Activated CD4-positive, alpha-beta T cell treated with anti-CD3 and anti-CD28 coated beads, Interleukin-2, amount 50 U/mL, for 1 hour (primary cell): Measurements from ENCODE around the gene SPSB3.

Experiments used
- DNase-seq: peaks from one replicate; pipeline ENCODE4 v3.0.0-alpha.2; 2020

Gene SPSB3

GRCh38 chr16:1773703-1774447 is 8.5 kb downstream of the SPSB3 start:
- DNase-seq, result no peak

GRCh38 chr16:1772908-1773702 is 9.3 kb downstream of the SPSB3 start, which contains the start of gene MRPS34:
MRPS34 (minus strand) TSS chr16:1773134; CDS start chr16:1773119, 15 bp downstream.
- DNase-seq, result peak; percentile 75

DNA sequence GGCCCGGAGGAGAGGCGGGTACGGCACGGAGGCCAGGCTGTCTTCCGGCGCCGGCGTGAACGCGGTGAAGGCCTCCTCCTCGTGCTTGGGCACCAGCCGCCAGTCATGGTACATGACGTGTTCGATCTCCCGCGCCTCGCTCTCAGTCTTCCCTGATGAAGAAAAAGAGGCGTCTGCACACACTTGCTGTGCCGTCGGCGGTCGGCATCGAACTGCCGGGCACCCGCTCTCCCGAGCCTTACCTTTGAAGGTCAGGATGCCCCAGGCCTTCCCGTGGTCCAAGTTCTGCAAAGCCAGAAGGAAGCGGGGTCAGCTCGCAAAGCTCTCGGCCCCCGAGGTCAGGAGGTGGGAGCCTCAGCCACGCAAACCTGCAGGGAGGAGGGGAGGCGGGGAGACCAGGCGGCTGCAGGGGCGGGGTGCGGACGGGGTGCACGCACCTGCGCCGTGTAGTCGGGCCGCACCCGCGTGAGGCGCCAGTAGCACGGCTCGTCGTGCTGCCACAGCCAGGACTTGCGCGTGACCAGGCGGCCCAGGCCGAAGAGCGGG is 9.9 kb downstream of the SPSB3 start, which contains the start of gene EME2:
EME2 (plus strand) TSS at position 449 of the 546 bp plus-strand sequence. CDS start 418 bp downstream, outside the sequence.
- peak; percentile 40 for DNase-seq

- no peak for DNase-seq
Measured at GRCh38 chr16:1771864-1772361, 10.5 kb downstream of the SPSB3 start.

GRCh38 chr16:1771188-1771863 is 11.0 kb downstream of the SPSB3 start, which contains the start of gene NME3:
NME3 (minus strand) TSS chr16:1771543; CDS start chr16:1771534, 9 bp downstream.
- DNase-seq, result peak; percentile 74

DNA sequence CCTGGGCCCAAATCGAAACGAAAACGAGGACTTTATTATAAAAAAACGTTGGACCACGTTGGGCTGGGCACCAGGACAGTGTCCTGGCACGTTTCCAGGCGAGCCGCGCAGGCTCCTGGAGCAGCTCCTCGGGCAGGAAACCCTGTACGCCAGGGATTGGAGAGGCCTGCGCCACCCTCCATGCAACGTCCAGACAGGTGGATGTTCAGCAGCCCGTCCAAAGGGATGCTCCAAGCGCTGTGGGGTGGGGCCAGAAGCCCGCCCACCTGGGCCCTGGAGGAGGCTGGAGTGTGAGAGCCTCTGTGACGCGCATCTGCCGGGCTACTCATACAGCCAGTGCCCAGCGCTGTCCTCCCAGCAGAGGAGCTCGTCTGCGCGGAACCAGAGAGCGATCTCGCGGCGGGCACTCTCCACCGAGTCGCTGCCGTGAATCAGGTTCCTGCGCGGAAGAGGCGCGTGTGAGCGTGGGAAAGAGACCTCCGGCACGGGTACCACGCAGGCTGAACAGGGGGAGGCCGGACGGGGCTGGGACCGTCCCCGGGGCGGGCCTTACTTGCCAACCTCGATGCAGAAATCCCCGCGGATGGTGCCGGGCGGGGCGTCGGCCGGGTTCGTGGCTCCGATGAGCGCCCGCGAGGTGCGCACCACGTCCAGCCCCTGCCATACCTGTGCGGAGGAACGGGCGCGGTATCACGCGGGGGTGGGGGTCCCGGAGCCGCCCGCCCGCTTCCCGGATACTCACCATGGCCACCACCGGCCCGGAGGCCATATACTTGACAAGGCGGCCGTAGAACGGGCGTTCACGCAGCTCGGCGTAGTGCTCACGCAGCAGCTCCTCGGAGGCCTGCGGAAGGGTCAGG is 11.8 kb downstream of the SPSB3 start:
- peak; percentile 46 for DNase-seq

DNA sequence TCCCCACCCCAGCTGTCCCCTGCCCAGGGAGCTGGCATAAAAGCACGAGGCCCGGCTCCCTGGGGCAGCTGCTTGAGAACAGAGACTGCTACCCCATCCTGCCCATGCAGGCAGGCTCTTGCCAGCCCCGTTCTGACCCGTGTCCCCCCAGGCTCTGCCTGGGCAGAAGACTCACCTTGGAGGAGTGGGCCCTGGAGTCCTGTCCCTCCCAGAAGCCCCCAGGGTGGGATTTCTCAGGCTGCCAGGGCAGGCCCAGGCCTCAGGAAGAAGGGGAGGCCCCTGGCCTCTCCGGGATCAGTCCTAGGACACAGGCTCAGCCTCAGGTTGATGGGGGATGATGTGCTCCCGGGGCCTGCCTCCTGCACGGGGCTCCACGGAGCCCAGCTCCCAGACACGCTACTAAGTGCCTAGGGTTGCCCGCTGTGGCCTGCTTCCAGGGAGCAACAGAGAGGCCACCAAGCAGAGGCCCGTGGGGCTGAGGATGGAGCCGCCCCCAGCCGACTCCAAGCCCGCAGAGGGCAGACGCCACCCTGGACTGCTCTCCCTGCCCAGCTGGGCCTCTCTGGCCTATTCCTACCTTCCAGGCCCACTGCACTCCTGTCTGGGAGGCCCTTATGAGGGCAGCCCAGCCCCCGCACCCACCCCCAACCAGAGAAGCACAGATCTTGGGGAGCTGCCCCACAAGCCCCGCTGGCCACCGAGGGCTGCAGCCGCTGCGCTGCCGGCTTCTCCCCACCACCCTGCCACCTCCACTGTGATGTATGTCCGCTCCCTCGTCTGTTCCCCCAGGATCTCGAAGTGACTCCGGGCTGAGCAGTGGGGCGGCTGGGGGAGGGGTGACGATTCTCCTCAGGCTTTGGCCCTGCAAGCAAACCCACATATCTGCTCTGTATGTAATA is 12.7 kb downstream of the SPSB3 start:
- DNase-seq, result no peak

DNA sequence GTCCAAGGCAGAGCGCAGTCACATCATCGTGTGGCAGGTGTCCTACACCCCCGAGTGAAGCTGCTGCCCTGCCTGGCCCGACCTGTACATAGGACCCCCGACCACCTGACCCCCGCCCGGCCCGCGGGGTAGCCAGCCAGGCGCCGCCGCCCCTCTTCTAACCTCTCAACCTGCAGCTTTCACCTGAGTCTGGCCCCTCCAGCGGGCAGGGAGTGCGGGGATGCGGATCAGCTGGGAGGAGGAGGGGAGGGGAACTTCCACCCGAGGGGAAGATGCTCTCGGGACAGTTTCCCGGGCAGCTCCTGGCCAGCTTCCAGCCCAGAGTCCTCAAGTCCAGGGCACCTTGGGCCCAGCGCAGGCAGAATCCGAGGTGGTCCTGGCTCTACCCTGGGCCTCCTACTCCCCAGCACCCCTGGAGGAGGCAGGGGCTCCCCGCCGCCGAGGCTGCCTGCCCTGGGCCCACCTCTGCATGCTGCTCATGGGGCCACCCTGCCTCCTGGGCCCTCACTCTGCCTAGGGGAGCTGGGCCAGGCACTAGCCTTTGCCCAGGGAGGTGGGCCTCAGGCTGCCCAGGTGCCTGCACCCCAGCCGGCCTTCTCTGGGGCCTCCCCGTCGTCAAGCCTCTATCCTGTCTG is 13.5 kb downstream of the SPSB3 start:
- DNase-seq, result no peak

GRCh38 chr16:1768061-1768766 is 14.2 kb downstream of the SPSB3 start:
- DNase-seq, result no peak

- no peak for DNase-seq
Measured at GRCh38 chr16:1767116-1767994, 15.0 kb downstream of the SPSB3 start.

DNA sequence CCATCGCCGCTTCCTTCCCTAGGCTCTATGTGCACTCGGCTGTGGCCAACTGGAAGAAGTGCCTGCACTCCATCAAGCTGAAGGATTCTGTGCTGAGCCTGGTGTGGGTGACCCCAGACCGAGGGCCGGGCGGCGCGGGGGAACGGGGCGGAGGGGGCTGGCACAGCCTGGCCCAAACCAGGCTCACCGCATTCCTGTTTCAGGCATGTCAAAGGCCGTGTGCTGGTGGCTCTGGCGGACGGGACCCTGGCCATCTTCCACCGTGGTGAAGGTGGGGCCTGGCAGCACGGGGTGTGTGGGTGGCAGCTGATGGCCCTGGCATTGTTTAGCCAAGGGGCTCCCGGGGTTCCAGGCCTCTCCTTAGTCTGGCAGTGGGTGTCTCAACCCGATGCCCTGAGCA is 15.7 kb downstream of the SPSB3 start:
- DNase-seq, result no peak

GRCh38 chr16:1766231-1766630 is 16.1 kb downstream of the SPSB3 start:
- DNase-seq, result no peak

DNA sequence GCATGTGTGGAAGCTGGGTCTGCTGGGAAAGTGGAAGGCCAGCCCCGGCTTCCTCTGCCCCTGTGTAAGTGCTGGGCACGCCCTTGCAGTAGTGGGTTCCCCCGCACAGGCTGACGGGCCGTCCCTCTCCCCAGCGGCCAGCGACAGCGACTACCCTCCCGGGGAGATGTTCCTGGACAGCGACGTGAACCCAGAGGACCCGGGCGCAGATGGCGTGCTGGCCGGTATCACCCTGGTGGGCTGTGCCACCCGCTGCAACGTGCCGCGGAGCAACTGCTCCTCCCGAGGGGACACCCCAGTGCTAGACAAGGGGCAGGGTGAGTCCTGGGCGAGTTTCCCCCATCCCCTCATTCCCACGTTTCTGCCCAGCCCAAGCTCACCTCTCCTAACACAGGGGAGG is 16.5 kb downstream of the SPSB3 start:
- no peak for DNase-seq

DNA sequence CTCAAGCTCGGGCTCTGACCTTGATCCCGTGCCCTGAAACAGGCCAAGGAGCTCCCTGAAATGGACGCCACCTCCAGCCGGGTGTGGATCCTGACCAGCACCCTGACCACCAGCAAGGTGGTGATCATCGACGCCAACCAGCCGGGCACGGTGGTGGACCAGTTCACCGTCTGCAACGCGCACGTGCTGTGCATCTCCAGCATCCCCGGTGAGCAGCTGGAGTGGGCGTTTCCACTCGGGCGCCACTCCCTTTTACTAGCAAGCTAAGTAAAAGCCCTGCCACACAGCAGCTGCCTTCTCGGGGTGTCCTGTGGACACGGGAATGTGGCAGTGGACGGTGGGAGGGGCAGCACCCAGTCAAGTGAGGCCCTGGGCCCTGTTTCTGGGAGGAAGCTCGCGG is 17.4 kb downstream of the SPSB3 start:
- DNase-seq, result no peak

GRCh38 chr16:1763521-1764511 is 18.6 kb downstream of the SPSB3 start:
- no peak for DNase-seq

DNA sequence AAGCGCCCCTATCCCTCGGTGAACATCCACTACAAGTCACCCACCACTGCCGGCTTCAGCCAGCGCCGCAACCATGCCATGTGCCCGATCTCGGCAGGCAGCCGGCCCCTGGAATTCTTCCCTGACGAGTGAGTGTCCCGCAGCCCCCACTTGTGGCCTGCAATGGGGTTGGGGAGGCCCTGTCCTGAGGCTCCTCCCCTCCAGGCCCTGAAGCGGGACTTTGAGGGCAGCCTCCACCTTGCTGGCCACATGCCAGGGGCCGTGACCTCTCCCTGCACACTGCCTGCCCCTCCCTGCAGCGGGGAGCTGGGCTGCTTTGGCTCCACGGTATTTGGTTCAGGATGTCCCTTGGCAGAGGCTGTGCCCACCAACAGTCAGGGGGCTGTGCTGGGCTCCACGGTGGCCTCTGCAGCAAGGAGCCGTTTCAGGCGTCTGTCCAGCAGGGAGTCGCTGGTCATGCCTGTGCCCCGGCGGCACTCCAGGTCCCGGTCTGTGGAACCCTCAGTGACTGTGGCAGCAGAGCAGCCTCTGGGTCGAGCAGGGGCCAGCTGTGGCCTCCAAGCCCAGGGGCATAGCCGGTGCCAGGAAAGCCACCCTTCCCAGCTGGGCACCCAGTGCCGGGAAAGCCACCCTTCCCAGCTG is 19.4 kb downstream of the SPSB3 start:
- DNase-seq, result no peak
